Ishikawa (cell line): Measurements from ENCODE around the gene EEFSEC.

Source experiments
- CEBPB ChIP-seq: IDR thresholded peaks from 2 replicates; pipeline ENCODE4 v1.6.1; 2012
- CREB1 ChIP-seq: IDR thresholded peaks from 2 replicates; pipeline ENCODE4 v1.6.1; 2012; ENCODE audit warnings: low read depth
- EGR1 ChIP-seq: IDR thresholded peaks from 2 replicates; pipeline ENCODE4 v1.6.1; 2012
- EP300 ChIP-seq: IDR thresholded peaks from 2 replicates; pipeline ENCODE4 v1.6.1; 2012; ENCODE audit warnings: borderline replicate concordance
- FOXM1 ChIP-seq: IDR thresholded peaks from 2 replicates; pipeline ENCODE4 v1.6.1; 2012; ENCODE audit warnings: low read depth, borderline replicate concordance
- NFIC ChIP-seq: IDR thresholded peaks from 2 replicates; pipeline ENCODE4 v1.6.1; 2012
- RAD21 ChIP-seq: IDR thresholded peaks from 2 replicates; pipeline ENCODE4 v1.6.1; 2012; ENCODE audit warnings: low read depth
- TAF1 ChIP-seq: IDR thresholded peaks from 2 replicates; pipeline ENCODE4 v1.6.1; 2012; ENCODE audit warnings: low read depth, mild to moderate bottlenecking
- TCF12 ChIP-seq: IDR thresholded peaks from 2 replicates; pipeline ENCODE4 v1.6.1; 2012; ENCODE audit warnings: low read depth
- TEAD4 ChIP-seq: IDR thresholded peaks from 2 replicates; pipeline ENCODE4 v1.6.1; 2012
- YY1 ChIP-seq: IDR thresholded peaks from 2 replicates; pipeline ENCODE4 v1.6.1; 2012; ENCODE audit warnings: low read depth
- ZBTB7A ChIP-seq: IDR thresholded peaks from 2 replicates; pipeline ENCODE4 v1.6.1; 2012; ENCODE audit warnings: low read depth
- TF ChIP-seq, protein P1 (sequence below): IDR thresholded peaks from 2 replicates; pipeline ENCODE4 v1.6.1; 2012
- TF ChIP-seq, protein P2 (sequence below): IDR thresholded peaks from 2 replicates; pipeline ENCODE4 v1.6.1; 2012
- TF ChIP-seq, protein P3 (sequence below): IDR thresholded peaks from 2 replicates; pipeline ENCODE4 v1.6.1; 2012; ENCODE audit warnings: low read depth, mild to moderate bottlenecking

The EEFSEC gene

DNA sequence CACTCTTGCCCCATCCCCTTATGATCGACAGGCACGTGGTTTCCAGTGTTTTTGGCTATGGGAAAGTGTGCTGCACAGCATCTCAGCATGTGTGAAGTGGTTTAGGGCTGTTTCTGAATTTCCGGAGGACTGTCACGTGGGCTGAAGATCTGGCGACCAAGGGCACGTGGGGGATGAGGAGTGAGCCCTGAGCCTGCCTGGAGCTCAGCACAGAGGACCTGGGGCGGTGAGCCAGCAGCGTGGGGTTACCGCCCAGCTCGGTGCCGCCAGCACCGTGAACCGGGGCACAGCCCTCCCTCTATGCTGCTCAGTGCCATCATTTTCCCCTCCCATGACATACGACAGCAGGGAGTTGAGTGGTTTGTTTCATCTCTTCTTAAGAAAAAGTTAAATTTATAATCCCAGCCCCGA, 163.2 kb downstream of the EEFSEC start:
- TF ChIP-seq, protein P1, sequence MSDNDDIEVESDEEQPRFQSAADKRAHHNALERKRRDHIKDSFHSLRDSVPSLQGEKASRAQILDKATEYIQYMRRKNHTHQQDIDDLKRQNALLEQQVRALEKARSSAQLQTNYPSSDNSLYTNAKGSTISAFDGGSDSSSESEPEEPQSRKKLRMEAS: no peak
- TF ChIP-seq, protein P2, sequence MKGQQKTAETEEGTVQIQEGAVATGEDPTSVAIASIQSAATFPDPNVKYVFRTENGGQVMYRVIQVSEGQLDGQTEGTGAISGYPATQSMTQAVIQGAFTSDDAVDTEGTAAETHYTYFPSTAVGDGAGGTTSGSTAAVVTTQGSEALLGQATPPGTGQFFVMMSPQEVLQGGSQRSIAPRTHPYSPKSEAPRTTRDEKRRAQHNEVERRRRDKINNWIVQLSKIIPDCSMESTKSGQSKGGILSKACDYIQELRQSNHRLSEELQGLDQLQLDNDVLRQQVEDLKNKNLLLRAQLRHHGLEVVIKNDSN: no peak
- TF ChIP-seq EGR1 (no peak), CREB1 (no peak), TCF12 (no peak), TEAD4 (no peak), EP300 (no peak), NFIC (no peak), ZBTB7A (no peak), CEBPB (no peak), YY1 (no peak), TAF1 (no peak), RAD21 (no peak)
- TF ChIP-seq, protein P3, sequence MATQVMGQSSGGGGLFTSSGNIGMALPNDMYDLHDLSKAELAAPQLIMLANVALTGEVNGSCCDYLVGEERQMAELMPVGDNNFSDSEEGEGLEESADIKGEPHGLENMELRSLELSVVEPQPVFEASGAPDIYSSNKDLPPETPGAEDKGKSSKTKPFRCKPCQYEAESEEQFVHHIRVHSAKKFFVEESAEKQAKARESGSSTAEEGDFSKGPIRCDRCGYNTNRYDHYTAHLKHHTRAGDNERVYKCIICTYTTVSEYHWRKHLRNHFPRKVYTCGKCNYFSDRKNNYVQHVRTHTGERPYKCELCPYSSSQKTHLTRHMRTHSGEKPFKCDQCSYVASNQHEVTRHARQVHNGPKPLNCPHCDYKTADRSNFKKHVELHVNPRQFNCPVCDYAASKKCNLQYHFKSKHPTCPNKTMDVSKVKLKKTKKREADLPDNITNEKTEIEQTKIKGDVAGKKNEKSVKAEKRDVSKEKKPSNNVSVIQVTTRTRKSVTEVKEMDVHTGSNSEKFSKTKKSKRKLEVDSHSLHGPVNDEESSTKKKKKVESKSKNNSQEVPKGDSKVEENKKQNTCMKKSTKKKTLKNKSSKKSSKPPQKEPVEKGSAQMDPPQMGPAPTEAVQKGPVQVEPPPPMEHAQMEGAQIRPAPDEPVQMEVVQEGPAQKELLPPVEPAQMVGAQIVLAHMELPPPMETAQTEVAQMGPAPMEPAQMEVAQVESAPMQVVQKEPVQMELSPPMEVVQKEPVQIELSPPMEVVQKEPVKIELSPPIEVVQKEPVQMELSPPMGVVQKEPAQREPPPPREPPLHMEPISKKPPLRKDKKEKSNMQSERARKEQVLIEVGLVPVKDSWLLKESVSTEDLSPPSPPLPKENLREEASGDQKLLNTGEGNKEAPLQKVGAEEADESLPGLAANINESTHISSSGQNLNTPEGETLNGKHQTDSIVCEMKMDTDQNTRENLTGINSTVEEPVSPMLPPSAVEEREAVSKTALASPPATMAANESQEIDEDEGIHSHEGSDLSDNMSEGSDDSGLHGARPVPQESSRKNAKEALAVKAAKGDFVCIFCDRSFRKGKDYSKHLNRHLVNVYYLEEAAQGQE: no peak

DNA sequence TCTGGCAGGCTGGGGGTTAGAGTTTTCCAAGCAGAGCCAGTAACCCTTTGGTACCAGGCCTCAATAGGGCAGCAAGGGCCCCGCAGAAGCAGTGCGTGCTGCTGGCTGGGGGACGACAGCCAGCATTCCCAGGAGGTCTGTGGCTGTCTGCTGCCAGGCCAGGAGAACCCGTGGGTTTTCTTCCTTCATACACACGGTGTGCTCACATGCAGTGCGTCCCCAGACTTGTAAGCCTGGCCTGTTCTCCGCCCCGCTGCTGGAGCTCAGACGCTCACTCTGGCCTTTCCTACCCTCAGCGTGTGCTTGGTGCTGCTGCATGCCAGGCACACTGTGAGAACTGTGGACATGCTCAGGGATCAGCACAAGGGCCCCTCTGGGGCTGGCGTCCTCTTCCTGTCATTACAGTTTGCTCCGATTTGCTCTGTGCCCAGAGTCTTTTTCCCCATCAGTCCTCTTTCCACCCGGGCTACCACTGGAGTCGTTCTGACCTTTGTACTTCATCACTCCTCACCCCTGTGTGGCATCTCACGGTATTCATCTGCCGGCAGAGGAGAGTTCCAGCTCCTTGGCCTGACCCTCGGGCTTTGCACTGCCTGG, 163.9 kb downstream of the EEFSEC start:
- TF ChIP-seq CEBPB (no peak), FOXM1 (no peak), TCF12 (no peak), TAF1 (no peak), ZBTB7A (no peak)

DNA sequence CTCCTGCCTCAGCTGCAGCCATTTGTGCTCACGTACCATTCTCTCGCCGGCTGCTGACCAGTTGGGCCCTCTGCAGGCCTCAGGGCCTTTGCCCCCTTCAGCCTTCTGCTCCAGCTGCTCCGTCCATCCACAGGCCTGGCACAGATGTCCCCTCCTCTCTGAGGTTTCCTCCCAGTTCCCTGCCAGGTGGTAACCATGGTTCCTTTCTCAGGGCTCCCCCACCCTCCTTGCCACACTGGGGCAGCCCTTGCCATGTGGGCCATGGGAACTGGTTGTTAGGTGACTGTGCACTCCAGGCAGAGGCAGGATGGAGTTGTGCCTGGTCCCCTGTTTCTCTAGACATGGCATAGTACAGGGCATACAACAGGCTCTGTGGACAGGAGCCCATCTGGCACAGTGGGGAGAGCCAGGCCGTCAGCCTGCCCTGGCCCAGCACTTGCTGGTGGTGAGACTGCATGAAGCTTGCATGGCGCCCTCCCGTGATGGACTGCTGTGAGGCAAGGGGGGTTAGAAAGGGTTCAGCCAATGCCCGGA, 164.5 kb downstream of the EEFSEC start:
- TF ChIP-seq NFIC: no peak
- TF ChIP-seq ZBTB7A: no peak
- TF ChIP-seq EGR1: no peak
- TF ChIP-seq, protein P1: no peak
- no peak for TF ChIP-seq TAF1
- no peak for TF ChIP-seq RAD21
- no peak for TF ChIP-seq FOXM1

DNA sequence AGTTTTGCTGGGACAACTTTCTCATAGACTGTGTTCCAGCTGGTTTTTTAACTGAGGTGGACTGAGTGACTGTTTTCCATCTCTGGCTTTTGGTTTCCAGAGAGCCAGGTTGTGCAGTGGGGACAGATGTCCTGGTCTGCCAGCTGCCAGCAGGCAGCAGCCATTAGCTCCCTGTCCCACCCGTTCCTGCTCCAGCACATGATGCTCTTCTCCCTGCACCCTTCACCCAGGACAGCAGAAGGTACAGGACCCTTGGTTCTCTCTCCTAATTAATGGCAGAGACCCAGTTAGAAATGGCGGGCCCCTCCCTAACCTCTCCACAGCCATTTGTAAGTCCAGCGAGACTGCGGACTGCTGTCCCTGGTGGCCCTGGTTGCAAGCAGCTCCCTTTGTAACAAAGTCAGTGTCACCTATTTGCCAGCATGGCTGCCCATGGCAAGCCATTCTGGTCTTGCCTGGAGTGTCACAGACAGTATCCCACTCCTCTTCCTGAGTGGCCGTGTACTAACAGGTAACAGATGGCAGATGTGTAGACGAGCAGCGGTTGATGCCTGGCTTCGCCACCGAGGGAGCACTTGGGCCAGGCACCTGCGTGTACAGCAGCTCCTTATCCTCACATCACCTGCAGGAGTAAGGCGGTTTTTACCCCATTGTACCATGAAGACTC, 165.1 kb downstream of the EEFSEC start:
- TF ChIP-seq, protein P3: no peak
- TF ChIP-seq EGR1 (no peak), ZBTB7A (no peak), CREB1 (no peak), YY1 (no peak), TCF12 (no peak), CEBPB (no peak), RAD21 (no peak), FOXM1 (no peak), TEAD4 (no peak), EP300 (no peak), NFIC (no peak), TAF1 (no peak)
- TF ChIP-seq, protein P1: no peak
- TF ChIP-seq, protein P2: no peak

DNA sequence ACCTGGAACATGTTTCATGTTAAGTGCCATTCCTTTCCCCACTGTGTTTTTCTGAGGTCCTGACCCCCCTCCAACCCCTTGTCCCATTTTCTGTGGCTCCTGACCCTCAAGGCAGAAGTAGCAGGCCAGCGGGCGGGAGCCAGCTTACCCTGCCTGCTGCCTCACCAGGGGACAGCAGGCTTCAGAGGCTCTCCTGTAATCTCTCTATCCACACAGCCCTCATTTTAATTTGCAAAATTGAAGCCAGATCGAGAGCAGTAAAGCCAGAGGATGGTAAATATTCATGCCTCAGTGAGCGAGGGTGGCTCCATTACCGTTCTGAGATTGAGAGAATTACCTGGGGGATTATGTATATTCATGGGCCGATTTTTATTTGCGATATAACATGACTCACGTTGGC, 165.8 kb downstream of the EEFSEC start:
- no peak for TF ChIP-seq TAF1
- TF ChIP-seq TEAD4: no peak
- TF ChIP-seq NFIC: no peak
- TF ChIP-seq ZBTB7A: no peak
- no peak for TF ChIP-seq CEBPB
- TF ChIP-seq TCF12: no peak
- TF ChIP-seq EGR1: no peak
- TF ChIP-seq EP300: no peak
- TF ChIP-seq YY1: no peak
- TF ChIP-seq, protein P1: no peak
- TF ChIP-seq RAD21: no peak
- TF ChIP-seq, protein P2: no peak
- no peak for TF ChIP-seq CREB1
